Transverse colon (tissue), 3 donors: ENCODE measurements around the gene RAD23A.

Source experiments
- EP300 ChIP-seq: sonication (generic); formaldehyde crosslinking; IDR thresholded peaks from one replicate; pipeline ENCODE4 v1.6.1; 2017; ENCODE audit warnings: antibody characterized with exemption, low read depth
- TF ChIP-seq, protein P1 (sequence below), 5 experiments: fragments of 200-600 bp in 3 of 5; fragments of 450-650 bp in 2 of 5; sonication (generic) in 3 of 5; IDR thresholded peaks; 1 replicate in 2 of 5; 2 replicates in 3 of 5; pipeline ENCODE4 v1.5.1; 2016 to 2017; ENCODE audit warnings: antibody characterized with exemption in 5 of 5, inconsistent platforms in 3 of 5, mild to moderate bottlenecking in 2 of 5, moderate library complexity in 1 of 5

- TF ChIP-seq, protein P1, sequence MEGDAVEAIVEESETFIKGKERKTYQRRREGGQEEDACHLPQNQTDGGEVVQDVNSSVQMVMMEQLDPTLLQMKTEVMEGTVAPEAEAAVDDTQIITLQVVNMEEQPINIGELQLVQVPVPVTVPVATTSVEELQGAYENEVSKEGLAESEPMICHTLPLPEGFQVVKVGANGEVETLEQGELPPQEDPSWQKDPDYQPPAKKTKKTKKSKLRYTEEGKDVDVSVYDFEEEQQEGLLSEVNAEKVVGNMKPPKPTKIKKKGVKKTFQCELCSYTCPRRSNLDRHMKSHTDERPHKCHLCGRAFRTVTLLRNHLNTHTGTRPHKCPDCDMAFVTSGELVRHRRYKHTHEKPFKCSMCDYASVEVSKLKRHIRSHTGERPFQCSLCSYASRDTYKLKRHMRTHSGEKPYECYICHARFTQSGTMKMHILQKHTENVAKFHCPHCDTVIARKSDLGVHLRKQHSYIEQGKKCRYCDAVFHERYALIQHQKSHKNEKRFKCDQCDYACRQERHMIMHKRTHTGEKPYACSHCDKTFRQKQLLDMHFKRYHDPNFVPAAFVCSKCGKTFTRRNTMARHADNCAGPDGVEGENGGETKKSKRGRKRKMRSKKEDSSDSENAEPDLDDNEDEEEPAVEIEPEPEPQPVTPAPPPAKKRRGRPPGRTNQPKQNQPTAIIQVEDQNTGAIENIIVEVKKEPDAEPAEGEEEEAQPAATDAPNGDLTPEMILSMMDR (IDR thresholded peaks at IDR 0.05) = no peak
- no peak for TF ChIP-seq EP300
Measured at GRCh38 chr19:12993562-12993961, 47.9 kb downstream of the RAD23A start.
